GM04504 (cell line): ENCODE measurements around the gene PBOV1.
"Not testable (repeated sequence)": the region's sequence is repeated elsewhere in the genome, so short reads cannot be mapped to it uniquely, and the experiment has no call there.

ENCODE experiments used
- DNase-seq: peaks from one replicate; pipeline ENCODE4 v3.0.0-alpha.2; 2012; ENCODE audit warnings: low read depth

Gene PBOV1

DNA sequence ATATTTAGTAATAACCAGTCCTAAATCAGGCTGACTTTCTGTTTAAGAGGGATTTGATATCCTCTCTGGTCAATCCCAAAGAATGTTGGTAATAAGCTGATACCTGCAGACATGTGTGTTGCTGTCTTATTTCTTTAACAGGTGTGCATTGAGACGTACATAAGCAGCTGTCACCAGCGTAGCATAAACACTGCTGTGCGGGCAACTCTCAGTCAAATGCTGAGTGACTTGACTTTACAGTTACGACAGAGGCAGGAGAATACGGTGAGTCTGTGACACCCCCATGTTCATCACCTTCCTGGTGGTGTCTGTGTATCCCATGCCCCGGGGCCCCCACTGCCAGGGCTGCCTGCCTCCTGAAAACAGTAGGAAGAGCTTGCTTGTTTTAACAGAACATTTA is 20.1 kb upstream of the PBOV1 start:
- no peak for DNase-seq

GRCh38 chr6:138237463-138237862 is 19.2 kb upstream of the PBOV1 start:
- DNase-seq: no peak

GRCh38 chr6:138235693-138236092 is 17.4 kb upstream of the PBOV1 start:
- no peak for DNase-seq

DNA sequence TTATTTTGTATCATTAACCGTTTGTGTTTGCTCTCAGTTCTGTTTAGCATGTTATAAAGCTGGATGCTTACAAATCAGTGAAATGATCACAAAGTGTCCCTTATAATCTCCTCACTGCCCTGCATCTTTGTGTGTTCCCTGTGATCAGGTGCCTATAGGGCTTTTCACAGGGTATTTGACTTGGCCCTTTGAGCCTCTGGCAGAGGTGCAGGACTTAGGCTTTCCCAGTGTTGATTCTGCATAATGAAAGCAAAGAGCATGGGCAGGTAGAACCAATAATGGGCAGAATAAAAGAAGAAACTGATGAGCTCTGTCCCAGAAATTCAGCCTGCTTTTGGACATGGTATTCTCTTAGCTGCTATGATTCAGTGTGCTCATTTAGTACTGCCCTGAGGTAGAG is 16.9 kb upstream of the PBOV1 start:
- no peak for DNase-seq

GRCh38 chr6:138234363-138234762 is 16.1 kb upstream of the PBOV1 start:
- DNase-seq: no peak

- DNase-seq: no peak
These were observed 13.1 kb upstream of the PBOV1 start for GRCh38 chr6:138231381-138231886.

GRCh38 chr6:138230759-138231380 is 12.6 kb upstream of the PBOV1 start:
- no peak for DNase-seq

DNA sequence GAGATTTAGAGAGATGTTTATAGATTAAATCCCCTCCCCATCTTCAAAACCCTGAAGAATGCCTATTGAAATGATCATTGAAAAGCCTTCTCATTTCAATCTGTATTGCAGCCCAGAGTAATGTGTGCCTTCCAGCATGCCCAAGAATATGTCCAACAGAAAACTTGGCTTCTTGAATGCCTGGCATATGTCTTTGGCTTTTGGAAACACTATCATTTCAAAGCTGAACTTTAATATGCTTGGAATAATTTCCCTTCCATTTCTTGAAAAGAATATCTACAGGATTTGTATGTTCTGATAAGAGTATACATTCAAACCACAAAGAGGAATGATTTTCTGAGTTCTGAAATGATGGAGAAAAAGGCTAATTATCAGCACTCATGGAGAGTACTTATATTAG is 11.9 kb upstream of the PBOV1 start:
- no peak for DNase-seq

- no peak for DNase-seq
These were observed 11.4 kb upstream of the PBOV1 start for GRCh38 chr6:138229663-138230179.

- DNase-seq: no peak
These were observed 10.8 kb upstream of the PBOV1 start for GRCh38 chr6:138229072-138229471.

GRCh38 chr6:138227316-138227781 is 9.1 kb upstream of the PBOV1 start:
- DNase-seq: no peak

DNA sequence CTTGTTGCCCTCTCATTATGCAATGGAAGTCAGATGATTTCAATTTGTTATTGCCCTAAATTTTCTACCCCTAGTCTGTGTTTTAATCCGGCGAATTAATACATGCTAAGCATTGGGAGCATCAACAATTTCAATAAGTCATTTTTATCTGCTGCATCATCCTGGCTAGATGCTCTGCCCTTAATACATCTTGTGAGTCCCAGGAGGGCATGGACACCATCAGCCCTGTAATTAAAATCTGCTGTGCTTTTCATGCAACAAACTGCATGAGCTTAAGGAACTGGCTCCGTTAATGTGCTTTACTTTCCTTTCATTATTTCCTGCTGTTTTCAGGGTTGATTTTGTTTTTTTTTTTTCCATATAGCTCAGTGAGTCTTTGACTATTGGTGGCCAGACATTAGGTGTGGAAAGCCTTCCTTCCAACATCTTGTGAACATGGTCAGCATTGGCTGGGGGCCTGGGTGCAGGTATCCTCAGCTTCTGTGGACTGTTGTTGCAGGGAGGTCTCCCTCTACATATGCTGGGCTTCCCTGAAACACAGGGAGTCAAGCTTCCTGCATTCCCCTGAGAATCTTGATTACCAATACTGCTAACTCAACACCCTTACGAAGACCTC is 8.5 kb upstream of the PBOV1 start:
- DNase-seq: peak; percentile 18

GRCh38 chr6:138225953-138226352 is 7.7 kb upstream of the PBOV1 start:
- peak; percentile 1 for DNase-seq

- peak; percentile 2 for DNase-seq
These were observed 4.7 kb upstream of the PBOV1 start for GRCh38 chr6:138222901-138223546.

- DNase-seq: no peak
These were observed 1.6 kb upstream of the PBOV1 start for GRCh38 chr6:138219901-138220300.

DNA sequence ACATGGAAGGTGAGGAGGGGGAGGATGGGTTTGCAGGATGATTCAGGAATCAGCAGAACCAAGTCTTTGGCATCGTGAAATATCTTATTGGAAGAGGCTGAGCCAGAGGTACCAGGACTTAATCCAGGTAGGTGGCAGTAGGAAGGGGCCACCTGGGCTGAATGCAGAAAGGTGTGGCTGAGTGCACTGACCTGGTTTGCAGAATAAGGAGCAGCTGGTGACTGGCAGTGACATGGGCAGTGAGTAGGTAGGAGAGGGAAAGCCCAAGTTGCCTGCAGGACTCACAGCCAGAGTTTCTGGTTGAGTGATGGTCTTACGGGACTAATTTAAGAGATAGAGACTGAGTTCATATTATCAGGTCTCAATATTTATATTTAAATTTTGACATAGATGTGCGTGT is 1.1 kb upstream of the PBOV1 start:
- DNase-seq: no peak

- no peak for DNase-seq
These were observed 3.1 kb downstream of the PBOV1 start for GRCh38 chr6:138215093-138215782.

GRCh38 chr6:138212530-138212929 is 5.8 kb downstream of the PBOV1 start:
- DNase-seq: not testable (repeated sequence)

DNA sequence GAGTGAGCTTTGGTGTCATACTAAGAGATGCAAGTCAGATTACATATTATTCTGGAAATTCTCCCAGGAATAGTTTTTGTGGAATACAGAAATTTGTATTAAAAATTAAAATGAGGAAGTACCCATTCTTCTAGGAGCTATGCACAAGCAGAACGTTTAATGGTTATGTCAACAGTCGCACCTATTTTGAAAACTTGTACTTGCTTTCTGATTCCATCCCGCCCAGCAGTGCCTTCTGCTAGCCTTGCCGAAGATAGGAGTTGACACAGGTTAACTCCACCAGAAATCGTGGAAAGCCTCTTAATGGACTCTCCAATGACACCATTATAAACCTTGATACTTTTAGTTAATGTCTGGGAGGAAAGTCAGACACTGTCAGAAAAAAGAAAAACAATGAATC is 6.7 kb downstream of the PBOV1 start:
- DNase-seq: no peak

GRCh38 chr6:138211048-138211581 is 7.2 kb downstream of the PBOV1 start:
- no peak for DNase-seq

DNA sequence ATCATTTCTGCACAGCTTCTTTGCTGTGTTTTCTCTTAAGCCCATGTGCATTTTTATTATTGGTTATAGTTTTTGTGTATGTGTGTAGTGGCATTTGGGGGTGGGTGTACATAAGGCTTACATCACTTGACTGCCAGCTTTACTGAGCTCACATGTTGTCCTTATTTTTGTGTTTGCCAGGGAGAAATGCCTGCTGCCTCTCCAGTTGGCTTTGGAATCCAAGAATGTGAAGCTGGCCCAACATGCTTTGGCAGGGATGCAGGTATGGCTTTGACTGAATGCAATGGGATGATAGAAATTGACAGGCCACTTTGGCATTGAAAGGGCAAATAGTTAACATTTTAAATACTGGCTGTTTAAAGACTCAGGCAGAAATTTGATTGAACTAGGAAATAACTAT is 11.4 kb downstream of the PBOV1 start:
- DNase-seq: no peak

GRCh38 chr6:138205437-138206094 is 12.7 kb downstream of the PBOV1 start:
- DNase-seq: no peak
